T-helper 2 cell treated with Interferon-gamma antibody and Interleukin-4, amounts not matched to agents 5 μg/mL and 100 μg/mL, for 36 hours (primary cell): Measurements from ENCODE around the gene C2CD4D.

Experiments
- DNase-seq: peaks from one replicate; pipeline ENCODE4 v3.0.0; 2021; ENCODE audit warnings: low spot score
- H3K27ac Mint-ChIP-seq: one replicate; pipeline ENCODE4 v1.8.0; 2021; ENCODE audit warnings: mild to moderate bottlenecking, mixed read lengths
- H3K27me3 Mint-ChIP-seq: one replicate; pipeline ENCODE4 v1.8.0; 2021; ENCODE audit warnings: low read depth, mixed read lengths
- H3K36me3 Mint-ChIP-seq: one replicate; pipeline ENCODE4 v1.8.0; 2021; ENCODE audit warnings: low read depth, mixed read lengths
- H3K4me1 Mint-ChIP-seq: one replicate; pipeline ENCODE4 v1.8.0; 2021; ENCODE audit warnings: low read depth, mixed read lengths
- H3K4me3 Mint-ChIP-seq: one replicate; pipeline ENCODE4 v1.8.0; 2022; ENCODE audit warnings: mild to moderate bottlenecking, moderate library complexity, mixed read lengths
- H3K9me3 Mint-ChIP-seq: one replicate; pipeline ENCODE4 v1.8.0; 2021; ENCODE audit warnings: mixed read lengths

C2CD4D gene

DNA sequence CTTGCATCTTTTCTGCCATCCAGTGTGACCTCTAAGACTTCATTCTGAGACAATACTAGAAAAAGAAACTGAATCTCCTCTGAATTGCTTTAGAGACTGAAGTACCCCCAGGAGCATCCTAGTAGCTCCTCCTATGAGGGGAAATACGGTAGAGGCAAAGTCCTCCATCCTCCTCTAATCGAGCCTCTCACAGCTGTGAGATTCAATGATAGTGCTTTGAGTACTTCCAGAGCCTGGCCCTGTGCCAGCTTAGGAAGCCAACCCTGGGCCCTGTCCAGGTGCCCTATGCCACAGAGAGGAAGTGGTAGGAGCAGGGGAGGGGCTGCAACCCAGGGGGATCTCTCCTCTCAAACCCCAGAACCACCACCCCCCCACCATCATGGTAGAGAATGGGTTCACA, 18.7 kb downstream of the C2CD4D start:
- H3K27me3 Mint-ChIP-seq, result no peaks in the 10 kb centered on the region
- H3K4me1 Mint-ChIP-seq, result peaks cover 22% of the 10 kb centered on the region
- DNase-seq, result no peak
- no peaks in the 10 kb centered on the region for H3K36me3 Mint-ChIP-seq
- H3K4me3 Mint-ChIP-seq, result no peak overlapping the region
- no peak overlapping the region for H3K27ac Mint-ChIP-seq
- H3K9me3 Mint-ChIP-seq, result no peaks in the 10 kb centered on the region

DNA sequence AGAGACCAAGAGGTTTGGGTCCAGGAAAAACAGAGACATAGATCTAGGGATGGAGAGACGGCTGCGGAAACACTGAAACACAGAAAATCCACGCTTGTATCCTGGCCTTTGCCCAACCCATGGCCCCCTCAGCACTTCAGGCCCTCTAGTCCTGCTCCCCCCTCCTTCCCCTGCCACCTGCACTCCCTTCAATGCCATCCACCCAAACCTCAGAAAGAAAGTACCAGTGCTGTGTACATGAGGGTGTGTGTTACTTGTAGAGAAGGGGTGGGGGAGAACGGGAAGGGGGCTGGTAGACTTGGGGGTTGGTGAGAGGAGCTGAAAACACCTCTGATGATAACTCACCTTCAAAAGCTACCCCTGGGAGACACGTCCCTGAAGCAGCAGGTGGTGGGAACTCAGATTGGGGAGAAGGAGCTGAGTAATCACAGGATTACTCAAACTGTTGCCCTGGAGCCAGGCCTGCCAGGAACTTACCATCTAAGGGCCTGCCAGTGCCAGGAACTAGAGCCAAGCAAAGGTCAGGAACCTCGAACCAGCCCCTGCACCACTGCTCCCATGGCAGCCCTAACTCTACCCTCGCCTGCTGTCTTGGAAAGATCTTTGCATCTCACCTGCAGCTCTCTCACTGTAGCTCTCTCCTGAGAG, 19.5 kb downstream of the C2CD4D start:
- peaks cover 27% of the 10 kb centered on the region for H3K4me1 Mint-ChIP-seq
- no peaks in the 10 kb centered on the region for H3K27me3 Mint-ChIP-seq

DNA sequence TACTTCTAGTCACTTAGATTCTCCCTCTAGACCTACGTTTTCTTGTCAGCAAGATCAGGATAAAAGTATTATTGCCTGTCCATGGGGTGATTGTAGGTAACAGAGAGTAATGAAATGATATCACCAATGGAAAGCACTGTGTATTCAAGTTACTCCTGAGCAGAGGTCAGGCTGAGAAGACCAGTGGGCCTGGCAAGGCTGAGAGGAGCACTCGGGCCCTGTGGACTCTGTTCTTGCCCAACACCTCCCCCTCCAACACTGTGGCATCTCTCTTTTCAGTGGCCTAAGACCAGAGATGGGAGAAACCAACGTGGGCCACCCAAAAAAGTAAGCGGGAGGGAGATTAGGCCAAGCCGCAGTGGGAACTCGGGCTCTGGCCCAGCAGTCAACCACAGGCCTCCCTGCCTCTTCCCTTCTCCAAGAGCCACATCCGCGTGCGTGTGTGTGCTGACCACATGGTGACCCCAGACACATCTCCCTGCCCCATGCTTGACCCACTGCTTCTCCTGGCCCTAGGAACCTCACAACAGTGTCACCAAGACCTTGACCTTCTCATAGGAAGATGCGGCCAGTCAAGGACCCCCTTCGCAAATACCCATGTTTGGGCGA, 20.3 kb downstream of the C2CD4D start:
- no peaks in the 10 kb centered on the region for H3K27me3 Mint-ChIP-seq
- H3K27ac Mint-ChIP-seq, result no peak overlapping the region
- H3K9me3 Mint-ChIP-seq, result no peaks in the 10 kb centered on the region
- peaks cover 27% of the 10 kb centered on the region for H3K4me1 Mint-ChIP-seq
- no peak overlapping the region for H3K4me3 Mint-ChIP-seq
- H3K36me3 Mint-ChIP-seq, result no peaks in the 10 kb centered on the region
- no peak for DNase-seq

More for the DNA sequence above, 19.5 kb downstream of the C2CD4D start:
- Mint-ChIP-seq H3K9me3 (no peaks in the 10 kb centered on the region), H3K36me3 (no peaks in the 10 kb centered on the region), H3K4me3 (no peak overlapping the region), H3K27ac (no peak overlapping the region)
- no peak for DNase-seq

DNA sequence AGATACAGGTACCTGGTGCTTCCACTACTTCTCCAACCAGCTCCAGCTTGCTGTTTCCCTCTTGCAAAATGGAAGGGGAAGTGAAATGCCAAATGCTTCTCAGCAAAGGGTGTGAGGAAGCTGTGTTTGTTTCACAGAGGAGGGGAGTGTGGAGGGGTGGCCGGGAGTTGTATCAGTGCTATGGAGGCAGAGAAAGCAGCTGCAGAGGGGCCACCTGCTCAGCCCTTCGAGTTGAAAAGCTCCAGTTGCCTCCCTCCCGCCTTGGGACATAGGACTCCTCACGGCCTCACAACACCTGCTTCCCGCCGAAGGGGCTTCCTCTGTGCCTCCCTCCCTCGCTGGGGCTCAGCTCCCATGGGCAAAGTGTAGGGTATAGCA, 22.3 kb downstream of the C2CD4D start:
- DNase-seq, result no peak
- Mint-ChIP-seq H3K4me1 (peaks cover 29% of the 10 kb centered on the region), H3K27ac (no peak overlapping the region), H3K27me3 (no peaks in the 10 kb centered on the region), H3K36me3 (no peaks in the 10 kb centered on the region), H3K4me3 (no peak overlapping the region), H3K9me3 (no peaks in the 10 kb centered on the region)

DNA sequence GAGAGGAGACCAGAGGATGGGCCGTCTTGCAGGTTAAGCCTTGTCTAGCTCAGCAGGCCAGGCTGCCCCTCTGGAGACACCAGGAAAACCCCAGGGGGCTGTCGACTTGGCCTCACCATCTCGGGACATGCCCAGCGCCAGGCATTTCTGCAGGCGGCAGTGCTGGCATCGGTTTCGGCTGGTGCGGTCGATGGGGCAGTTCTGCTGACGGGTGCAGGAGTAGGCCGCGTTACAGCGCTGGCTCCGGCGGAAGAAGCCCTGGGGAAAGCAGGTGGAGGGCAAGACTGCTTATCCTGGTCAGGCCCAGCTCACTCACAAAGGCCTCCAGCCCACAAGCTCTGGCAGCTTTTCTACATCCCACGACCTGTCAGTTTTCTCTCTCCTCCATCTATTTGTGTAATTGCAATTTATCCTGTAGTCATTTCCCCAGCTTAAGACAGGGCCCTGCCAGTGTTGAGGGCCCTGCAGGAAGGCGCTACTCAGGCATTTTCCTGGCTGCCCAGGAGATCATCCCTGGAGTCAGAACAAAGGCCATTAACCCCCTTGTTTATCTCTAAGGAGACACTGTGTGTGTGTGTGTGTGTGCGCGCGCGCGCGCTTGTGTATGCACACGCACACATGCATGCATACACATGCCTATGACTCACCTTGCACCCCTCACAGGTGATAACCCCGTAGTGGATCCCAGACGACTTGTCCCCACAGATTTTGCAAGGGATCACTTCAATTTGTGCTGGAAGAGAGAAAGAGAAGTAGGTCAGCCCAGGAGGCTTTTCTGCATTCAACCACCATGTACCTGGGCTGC, 22.9 kb downstream of the C2CD4D start:
- Mint-ChIP-seq H3K9me3 (no peaks in the 10 kb centered on the region), H3K27ac (no peak overlapping the region), H3K4me3 (no peak overlapping the region), H3K36me3 (no peaks in the 10 kb centered on the region), H3K27me3 (no peaks in the 10 kb centered on the region), H3K4me1 (peaks cover 27% of the 10 kb centered on the region)
- DNase-seq, result no peak

DNA sequence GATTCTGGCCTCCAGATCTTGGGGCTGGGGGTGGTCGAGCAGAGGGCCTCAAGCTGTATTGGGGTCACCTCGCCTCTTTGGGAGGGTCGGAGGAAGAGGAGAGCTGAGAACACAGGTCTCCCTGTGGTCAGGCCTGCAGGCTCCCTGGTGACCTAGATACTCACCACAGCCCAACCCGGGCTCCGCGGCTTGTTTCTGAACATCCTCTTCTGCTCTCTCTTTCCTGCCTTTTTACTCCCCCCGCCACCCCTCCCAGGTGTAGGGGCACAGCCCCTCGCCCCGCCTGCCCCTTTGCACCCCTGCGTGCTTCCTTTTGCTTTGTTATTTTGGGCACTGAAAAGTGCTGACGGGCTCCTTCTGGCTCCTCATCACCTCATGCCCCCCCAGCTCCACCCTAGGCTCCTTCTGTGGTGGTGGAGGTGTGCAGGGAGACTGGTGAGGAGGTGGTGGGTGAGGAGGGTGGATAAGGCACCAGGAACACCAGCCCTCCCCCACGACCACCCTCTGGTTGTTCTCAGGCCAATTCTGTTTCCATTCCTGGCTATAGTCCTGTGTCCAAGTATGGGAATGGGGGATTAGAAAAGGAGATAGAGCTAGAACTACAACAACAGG, 23.8 kb downstream of the C2CD4D start:
- H3K27me3 Mint-ChIP-seq, result no peaks in the 10 kb centered on the region
- peak overlapping the region; percentile 1 for H3K27ac Mint-ChIP-seq
- peak overlapping the region; percentile 39 for H3K4me3 Mint-ChIP-seq
- no peaks in the 10 kb centered on the region for H3K36me3 Mint-ChIP-seq
- peaks cover 20% of the 10 kb centered on the region for H3K4me1 Mint-ChIP-seq
- DNase-seq, result no peak
- H3K9me3 Mint-ChIP-seq, result no peaks in the 10 kb centered on the region

DNA sequence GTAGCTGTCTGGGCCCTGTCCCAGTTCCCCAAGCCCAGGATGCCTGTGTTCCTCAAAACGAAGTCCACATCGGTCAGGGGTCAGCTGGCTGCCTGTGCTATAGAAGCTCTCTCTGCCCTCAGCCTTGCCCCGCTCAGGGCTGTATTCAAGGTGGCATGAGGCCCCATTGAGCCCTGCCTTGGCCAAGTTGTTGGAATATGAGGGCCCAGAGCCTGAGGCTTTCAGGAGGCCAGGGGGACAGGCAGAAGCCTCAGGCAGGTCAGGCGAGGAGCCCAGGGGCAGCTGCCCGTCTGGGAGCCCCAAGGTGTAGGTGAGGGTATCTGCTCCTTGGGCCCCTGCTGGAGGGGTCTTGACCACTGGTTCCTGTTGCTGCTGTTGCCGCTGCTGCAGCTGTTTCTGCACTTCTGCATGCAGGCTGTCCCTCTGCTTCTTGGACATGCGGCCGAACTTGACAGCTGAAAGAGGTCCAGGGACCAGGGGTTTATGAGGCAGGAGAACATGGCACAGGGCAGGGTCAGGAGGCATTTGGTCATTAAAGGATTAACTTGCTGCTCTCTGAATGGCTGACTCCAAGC, 24.6 kb downstream of the C2CD4D start:
- no peaks in the 10 kb centered on the region for H3K9me3 Mint-ChIP-seq
- no peaks in the 10 kb centered on the region for H3K27me3 Mint-ChIP-seq
- no peak overlapping the region for H3K4me3 Mint-ChIP-seq
- DNase-seq, result no peak
- H3K27ac Mint-ChIP-seq, result no peak overlapping the region
- no peaks in the 10 kb centered on the region for H3K36me3 Mint-ChIP-seq
- H3K4me1 Mint-ChIP-seq, result peaks cover 15% of the 10 kb centered on the region

DNA sequence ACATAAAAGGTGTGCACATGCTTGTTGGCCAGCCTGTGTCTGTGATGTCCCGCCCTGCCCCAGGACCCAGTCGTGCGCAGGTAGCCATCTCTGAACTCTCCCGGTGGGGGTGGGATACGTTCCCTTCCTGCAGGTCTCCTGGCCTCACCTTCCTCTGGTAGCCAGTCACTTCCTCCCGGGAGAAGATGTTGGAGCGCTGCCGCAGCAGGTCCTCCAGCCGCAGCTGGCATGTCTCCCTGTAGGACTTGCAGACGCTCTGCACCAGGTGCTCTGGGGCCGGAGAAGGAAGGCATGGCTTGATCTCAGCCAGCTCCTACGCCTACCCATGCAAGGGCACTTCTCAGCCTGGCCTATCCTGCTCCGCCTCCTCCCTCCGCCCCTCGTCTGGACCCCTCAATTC, 25.2 kb downstream of the C2CD4D start:
- no peak for DNase-seq
- Mint-ChIP-seq H3K4me3 (no peak overlapping the region), H3K27ac (no peak overlapping the region), H3K27me3 (no peaks in the 10 kb centered on the region), H3K4me1 (peaks cover 15% of the 10 kb centered on the region), H3K36me3 (no peaks in the 10 kb centered on the region), H3K9me3 (no peaks in the 10 kb centered on the region)

DNA sequence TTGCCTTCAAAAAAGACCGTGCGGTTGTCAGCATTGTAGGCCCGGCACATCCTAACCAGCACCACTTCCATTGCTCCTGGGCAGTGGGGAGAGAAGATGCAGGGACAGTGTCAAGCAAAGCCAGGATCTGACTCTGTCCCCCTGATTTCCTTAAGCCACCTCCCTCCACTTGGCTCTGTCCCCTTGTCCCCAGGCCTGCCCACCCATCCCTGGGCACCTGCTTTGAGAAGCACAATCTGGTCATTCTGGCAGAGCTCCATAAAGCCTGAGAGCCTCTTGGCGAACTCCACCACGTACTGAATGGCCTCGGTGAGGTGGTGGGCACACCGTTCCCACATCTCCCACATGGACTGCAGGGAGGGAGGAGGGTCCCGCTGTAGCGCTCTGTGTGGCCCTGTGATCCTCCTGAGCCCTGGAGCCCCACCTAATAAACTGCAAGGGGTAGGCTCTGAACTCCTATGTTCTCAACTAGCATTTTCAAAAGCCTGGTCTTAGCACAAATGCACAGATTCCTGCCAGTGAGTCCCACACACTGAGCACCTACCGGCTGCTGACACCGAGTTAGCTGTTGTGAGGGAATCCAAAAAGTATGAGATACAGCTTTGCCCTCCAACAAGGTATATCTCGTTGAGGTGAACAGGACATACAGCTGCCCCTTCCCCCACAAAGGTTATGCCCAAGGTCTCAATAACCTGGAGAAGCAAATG, 26.2 kb downstream of the C2CD4D start:
- H3K27me3 Mint-ChIP-seq, result no peaks in the 10 kb centered on the region
- no peak overlapping the region for H3K27ac Mint-ChIP-seq
- H3K4me1 Mint-ChIP-seq, result peaks cover 15% of the 10 kb centered on the region
- H3K36me3 Mint-ChIP-seq, result no peaks in the 10 kb centered on the region
- no peak for DNase-seq
- no peak overlapping the region for H3K4me3 Mint-ChIP-seq
- no peaks in the 10 kb centered on the region for H3K9me3 Mint-ChIP-seq

DNA sequence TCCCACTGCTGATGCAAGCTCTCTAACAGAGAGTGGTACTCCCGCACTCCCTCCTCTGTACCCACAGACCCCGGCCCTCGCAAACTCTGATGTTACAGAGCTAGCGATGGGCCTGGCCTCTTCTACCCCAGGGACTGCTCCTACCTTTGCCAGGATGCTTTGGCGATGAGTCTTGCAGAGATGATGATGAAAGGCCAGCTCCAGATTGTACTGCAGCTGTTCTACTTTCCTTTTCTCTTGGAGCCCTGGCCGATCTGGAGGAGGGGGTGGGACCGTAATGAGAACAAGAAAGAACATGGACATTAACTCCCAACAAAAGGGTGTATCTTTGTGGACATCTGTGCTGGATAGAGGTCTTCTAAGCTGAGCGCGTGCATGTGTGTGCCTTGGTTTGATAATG, 28.4 kb downstream of the C2CD4D start:
- H3K27ac Mint-ChIP-seq, result no peak overlapping the region

DNA sequence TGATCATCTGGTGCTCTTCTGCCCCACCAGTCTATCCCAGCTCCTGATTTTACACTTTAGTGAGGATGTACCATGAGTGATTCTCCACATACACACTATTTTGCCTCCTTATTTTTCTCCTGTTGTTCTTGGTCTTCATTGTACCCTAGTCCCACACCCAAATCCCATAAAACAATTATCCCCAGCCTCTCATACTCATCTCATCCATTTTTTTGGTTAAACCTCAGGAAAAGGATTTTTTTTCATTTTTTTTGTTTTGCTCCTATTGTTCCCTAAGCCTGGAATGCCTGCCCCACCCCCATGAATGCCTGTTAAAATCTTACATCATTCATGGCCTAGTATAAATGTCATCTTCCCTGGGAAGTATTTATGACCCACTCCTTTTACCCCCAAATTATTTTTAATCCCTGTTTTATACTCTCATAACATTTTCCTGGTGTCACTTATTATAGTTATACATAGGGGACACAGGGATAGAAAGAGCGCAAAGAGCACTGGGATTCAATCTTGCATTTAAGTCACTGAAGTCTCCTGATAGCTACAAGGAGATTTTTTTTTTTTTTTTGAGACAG, 29.5 kb downstream of the C2CD4D start:
- Mint-ChIP-seq H3K4me1 (peaks cover 3% of the 10 kb centered on the region), H3K36me3 (no peaks in the 10 kb centered on the region), H3K27ac (no peak overlapping the region), H3K9me3 (no peaks in the 10 kb centered on the region), H3K27me3 (peaks cover 5% of the 10 kb centered on the region), H3K4me3 (no peak overlapping the region)
- no peak for DNase-seq

More for the DNA sequence above, 28.4 kb downstream of the C2CD4D start:
- H3K27me3 Mint-ChIP-seq, result peaks cover 5% of the 10 kb centered on the region
- no peak for DNase-seq
- no peak overlapping the region for H3K4me3 Mint-ChIP-seq
- H3K36me3 Mint-ChIP-seq, result no peaks in the 10 kb centered on the region
- H3K9me3 Mint-ChIP-seq, result no peaks in the 10 kb centered on the region
- H3K4me1 Mint-ChIP-seq, result peaks cover 10% of the 10 kb centered on the region

DNA sequence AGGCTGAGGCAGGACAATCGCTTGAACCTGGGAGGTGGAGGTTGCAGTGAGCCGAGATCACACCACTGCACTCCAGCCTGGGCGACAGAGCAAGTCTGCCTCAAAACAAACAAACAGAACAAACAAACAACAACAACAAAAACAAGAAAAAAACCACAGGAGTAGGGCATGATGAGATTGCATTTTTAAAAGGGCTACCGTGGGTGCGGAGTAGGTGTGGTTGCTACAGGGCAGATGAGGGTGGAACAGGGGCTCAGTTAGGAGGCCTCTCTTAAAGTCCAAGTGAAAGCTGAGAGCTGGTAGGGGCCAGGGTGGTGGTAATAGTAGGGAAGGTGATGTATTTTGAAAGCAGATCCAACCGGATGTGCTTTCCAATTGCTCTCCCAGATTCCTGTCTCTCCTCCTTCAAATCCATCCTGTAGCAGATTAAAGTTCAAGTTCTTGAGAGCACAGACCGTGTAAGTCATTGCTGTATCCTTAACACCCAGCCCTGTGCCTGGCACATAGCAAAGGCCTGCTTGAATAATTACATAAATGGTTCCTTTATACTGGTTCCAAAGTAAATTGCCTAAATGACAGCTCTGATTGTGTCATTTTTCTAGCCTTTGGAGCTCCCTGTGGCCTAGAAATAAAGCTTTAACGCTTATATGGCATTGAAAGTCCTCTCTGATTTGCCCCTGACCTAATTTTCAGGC, 30.2 kb downstream of the C2CD4D start:
- no peaks in the 10 kb centered on the region for H3K9me3 Mint-ChIP-seq
- peaks cover 3% of the 10 kb centered on the region for H3K4me1 Mint-ChIP-seq
- H3K27ac Mint-ChIP-seq, result no peak overlapping the region
- H3K4me3 Mint-ChIP-seq, result no peak overlapping the region
- DNase-seq, result no peak
- peaks cover 5% of the 10 kb centered on the region for H3K27me3 Mint-ChIP-seq
- H3K36me3 Mint-ChIP-seq, result no peaks in the 10 kb centered on the region

DNA sequence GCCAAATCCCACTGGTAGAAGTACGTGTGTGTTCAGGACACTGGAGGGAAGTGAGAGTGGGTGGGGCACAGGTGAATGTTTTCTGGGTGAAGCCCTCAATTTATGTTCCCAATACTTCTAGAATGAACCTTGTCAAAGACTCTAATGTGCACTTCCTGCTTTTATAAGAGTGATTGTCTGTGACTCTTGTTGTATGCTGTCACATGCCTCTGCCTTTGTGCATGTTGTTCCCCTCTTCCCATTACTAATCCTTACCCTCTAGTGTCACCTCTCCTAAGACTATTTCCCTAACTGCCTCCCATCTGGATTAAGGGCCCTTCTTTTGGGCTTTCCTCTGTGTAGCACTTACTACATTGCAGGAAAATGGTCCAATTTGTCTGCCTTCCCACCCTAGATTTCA, 31.9 kb downstream of the C2CD4D start:
- DNase-seq, result no peak
- no peak overlapping the region for H3K27ac Mint-ChIP-seq

More for the DNA sequence above, 31.9 kb downstream of the C2CD4D start:
- Mint-ChIP-seq H3K4me1 (peaks cover 2% of the 10 kb centered on the region), H3K4me3 (no peak overlapping the region), H3K27me3 (peaks cover 8% of the 10 kb centered on the region), H3K9me3 (no peaks in the 10 kb centered on the region), H3K36me3 (no peaks in the 10 kb centered on the region)
